ENCODE data around the gene METTL13.

DNA sequence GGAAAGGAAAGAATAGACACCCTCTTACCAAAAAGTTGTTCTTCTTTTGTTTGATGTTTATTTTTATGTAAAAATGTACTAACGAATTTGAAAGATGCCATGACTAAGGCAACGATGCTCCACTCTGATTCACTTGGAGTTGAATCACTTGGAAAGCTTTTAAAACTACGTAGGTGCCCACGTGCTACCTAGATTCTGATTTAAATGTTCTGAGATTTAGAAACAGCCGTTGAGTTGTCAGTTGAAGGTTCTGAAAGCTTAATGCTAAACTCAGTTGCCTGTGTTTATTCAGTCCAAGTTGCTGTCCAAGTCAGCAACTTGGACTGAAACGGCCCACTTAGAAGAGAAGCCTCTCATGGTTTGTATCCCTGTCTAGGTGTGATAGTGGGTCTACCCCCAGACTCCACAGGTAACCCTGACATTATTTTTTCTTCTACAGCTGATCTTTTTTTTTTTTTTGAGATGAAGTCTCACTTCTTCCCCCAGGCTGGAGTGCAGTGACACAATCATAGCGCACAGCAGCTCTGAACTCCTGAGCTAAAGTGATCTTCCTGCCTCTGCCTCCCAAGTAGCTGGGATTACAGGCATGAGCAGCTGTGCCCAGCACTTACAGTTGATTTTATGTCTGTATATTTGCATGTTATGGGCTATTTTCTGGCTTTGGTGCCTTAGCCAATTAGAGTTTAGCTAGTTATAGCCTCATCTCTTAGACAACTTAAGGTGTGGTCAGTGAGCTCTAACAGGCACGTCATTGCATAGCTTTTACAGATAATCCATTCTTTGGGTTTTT is 38.2 kb upstream of the METTL13 start:
- TF ChIP-seq CTCF (IDR thresholded peaks at IDR 0.05; ENCODE audit: insufficient read depth, low read depth, low read length) = no peak
- no peak for TF ChIP-seq EZH2 (IDR thresholded peaks at IDR 0.05; ENCODE audit: insufficient read depth, low read length)

Measured in astrocyte (in vitro differentiated cells and primary cell).